Upper lobe of left lung (tissue), 6 donors: Measurements from ENCODE around the gene MAST4. TPM values are rescaled to one million over a fixed set of nuclear protein-coding genes. Genes with fewer than 3 reads are reported as not detected.

Experiments
- ATAC-seq, 2 donors: fragments of 200-7000 bp; cut with Tn5 transposase; one replicate each; pipeline ENCODE4 v1.9.1; 2022; ENCODE audit warnings: mild to moderate bottlenecking in 2 of 2, moderate library complexity in 2 of 2; ENCODE audit not compliant: low FRiP score in 2 of 2
- DNase-seq, 2 donors: peaks; one replicate each; pipeline ENCODE4 v3.0.0-alpha.2; 2019 to 2020
- H3K27ac ChIP-seq, 4 donors: fragments of 200-600 bp; sonication (generic); one replicate each; pipeline ENCODE4 v1.5.1; 2016 to 2019
- H3K27me3 ChIP-seq, 4 donors: fragments of 200-600 bp; sonication (generic); one replicate each; pipeline ENCODE4 v1.5.1; 2017 to 2019
- H3K36me3 ChIP-seq, 4 donors: fragments of 200-600 bp; sonication (generic); one replicate each; pipeline ENCODE4 v1.5.1; 2016 to 2019
- H3K4me1 ChIP-seq, 4 donors: fragments of 200-600 bp; sonication (generic); one replicate each; pipeline ENCODE4 v1.5.1; 2018 to 2019
- H3K4me3 ChIP-seq, 4 donors: fragments of 200-600 bp; sonication (generic); one replicate each; pipeline ENCODE4 v1.5.1; 2017 to 2019; ENCODE audit warnings: mild to moderate bottlenecking in 2 of 4, moderate library complexity in 1 of 4
- H3K9me3 ChIP-seq, 4 donors: fragments of 200-600 bp; sonication (generic); one replicate each; pipeline ENCODE4 v1.5.1; 2018 to 2019
- CTCF ChIP-seq, 6 experiments: fragments of 450-650 bp in 4 of 6; fragments of 200-600 bp in 2 of 6; sonication (generic) in 2 of 6; IDR thresholded peaks; one replicate each; pipeline ENCODE4 v1.5.1; 2016 to 2019; ENCODE audit warnings: antibody characterized with exemption in 6 of 6
- EP300 ChIP-seq, 4 donors: sonication (generic); formaldehyde crosslinking; IDR thresholded peaks; one replicate each; pipeline ENCODE4 v1.5.1; 2017; ENCODE audit warnings: antibody characterized with exemption in 4 of 4, control low read depth in 2 of 4
- POLR2A ChIP-seq, 4 donors: fragments of 450-650 bp; IDR thresholded peaks; one replicate each; pipeline ENCODE4 v1.5.1; 2016 to 2017; ENCODE audit warnings: antibody characterized with exemption in 4 of 4, mild to moderate bottlenecking in 2 of 4
- POLR2AphosphoS5 ChIP-seq, 2 donors: sonication (generic); formaldehyde crosslinking; IDR thresholded peaks; one replicate each; pipeline ENCODE4 v1.5.1; 2017; ENCODE audit warnings: antibody characterized with exemption in 2 of 2
- WGBS, 2 donors: methylation state at CpG; one replicate each; pipeline ENCODE4 v1.1.5; 2017 to 2018; 5-methylcytosine and 5-hydroxymethylcytosine counted together
- total RNA-seq, 6 donors: library from RNA; depleted of rRNA in 4 of 6; stranded (reverse); fragments of >200 nt in 4 of 6; gene quantifications; one replicate each; pipeline versions ENCODE4 v1.1.0 to v1.2.1, GENCODE V29; 2016 to 2021
- donor health status: DM: no; HTN: no; CAD: no; lungs with moderate emphysema.
- donor health status: DM: no; HTN: yes; CAD: no; lungs with severe emphysema.

The MAST4 gene
- total RNA-seq, 6 donors from 2014 or later: 44.8 to 229 (median 66.4) TPM

GRCh38 chr5:67206929-67207328 is 610.7 kb downstream of the MAST4 start:
- Histone ChIP-seq H3K4me1 (peaks cover 10 to 15% (median 11%) of the 10 kb centered on the region in 4 donors), H3K4me3 (no peak overlapping the region), H3K27me3 (no peaks in the 10 kb centered on the region), H3K36me3 (no peaks in the 10 kb centered on the region), H3K9me3 (no peaks in the 10 kb centered on the region), H3K27ac (peak overlapping the region in 3 of 4 donors; percentile 48 to 78 (median 67))
- peak; percentile 53 to 82 for ATAC-seq
- DNase-seq: peak in 1 of 2 donors; percentile 72
- WGBS, 2 donors: 39 to 55% methylated on average over 4 of the region's 4 CpGs
- TF ChIP-seq EP300 (IDR thresholded peaks at IDR 0.05) (no peak), CTCF (IDR thresholded peaks at IDR 0.05) (no peak)

GRCh38 chr5:67208403-67208802 is 612.2 kb downstream of the MAST4 start:
- Histone ChIP-seq H3K27ac (peak overlapping the region in 1 of 4 donors; percentile 78), H3K4me1 (peaks cover 9 to 15% (median 11%) of the 10 kb centered on the region in 4 donors), H3K27me3 (no peaks in the 10 kb centered on the region), H3K9me3 (no peaks in the 10 kb centered on the region), H3K4me3 (no peak overlapping the region), H3K36me3 (no peaks in the 10 kb centered on the region)
- WGBS, 2 donors: 92 to 94% methylated on average over 3 of the region's 3 CpGs
- ATAC-seq (no peak), DNase-seq (peak in 1 of 2 donors; percentile 24)
- TF ChIP-seq CTCF (IDR thresholded peaks at IDR 0.05): no peak
- no peak for TF ChIP-seq POLR2AphosphoS5 (IDR thresholded peaks at IDR 0.05)
- no peak for TF ChIP-seq POLR2A (IDR thresholded peaks at IDR 0.05)

GRCh38 chr5:67209141-67209771 is 613.1 kb downstream of the MAST4 start:
- Histone ChIP-seq H3K4me3 (no peak overlapping the region), H3K27ac (no peak overlapping the region), H3K9me3 (no peaks in the 10 kb centered on the region), H3K36me3 (no peaks in the 10 kb centered on the region), H3K27me3 (no peaks in the 10 kb centered on the region), H3K4me1 (peaks cover 5 to 15% (median 11%) of the 10 kb centered on the region in 4 donors)
- TF ChIP-seq CTCF (IDR thresholded peaks at IDR 0.05) (peak; percentile 76 to 90 (median 84)), POLR2A (IDR thresholded peaks at IDR 0.05) (no peak), POLR2AphosphoS5 (IDR thresholded peaks at IDR 0.05) (peak in 1 of 2 donors; percentile 13), EP300 (IDR thresholded peaks at IDR 0.05) (no peak)
- ATAC-seq (peak; percentile 81 to 84), DNase-seq (peak in 1 of 2 donors; percentile 73)
- WGBS, 2 donors: 28 to 29% methylated on average over 9 to 11 of the region's 11 CpGs

- ATAC-seq: peak in 1 of 2 donors; percentile 39
- peaks cover 27 to 29% (median 28%) of the 10 kb centered on the region in 4 donors for H3K4me1 ChIP-seq
- H3K36me3 ChIP-seq: no peaks in the 10 kb centered on the region
- H3K27ac ChIP-seq: no peak overlapping the region
- H3K27me3 ChIP-seq: no peaks in the 10 kb centered on the region
- H3K4me3 ChIP-seq: no peak overlapping the region
- 92 to 93% methylated on average over 2 of the region's 2 CpGs for WGBS, 2 donors
- no peaks in the 10 kb centered on the region for H3K9me3 ChIP-seq
- no peak for DNase-seq
- TF ChIP-seq EP300 (IDR thresholded peaks at IDR 0.05): no peak
- TF ChIP-seq CTCF (IDR thresholded peaks at IDR 0.05): no peak
- no peak for TF ChIP-seq POLR2A (IDR thresholded peaks at IDR 0.05)
- TF ChIP-seq POLR2AphosphoS5 (IDR thresholded peaks at IDR 0.05): no peak
These were observed 615.7 kb downstream of the MAST4 start for GRCh38 chr5:67211926-67212325.

GRCh38 chr5:67214036-67214435 is 617.8 kb downstream of the MAST4 start:
- Histone ChIP-seq H3K4me1 (peaks cover 22 to 28% (median 23%) of the 10 kb centered on the region in 4 donors), H3K9me3 (no peaks in the 10 kb centered on the region), H3K4me3 (no peak overlapping the region), H3K36me3 (no peaks in the 10 kb centered on the region), H3K27ac (no peak overlapping the region), H3K27me3 (no peaks in the 10 kb centered on the region)
- TF ChIP-seq POLR2AphosphoS5 (IDR thresholded peaks at IDR 0.05) (no peak), CTCF (IDR thresholded peaks at IDR 0.05) (no peak), POLR2A (IDR thresholded peaks at IDR 0.05) (no peak), EP300 (IDR thresholded peaks at IDR 0.05) (no peak)
- 86 to 90% methylated on average over 6 of the region's 6 CpGs for WGBS, 2 donors
- ATAC-seq: no peak
- no peak for DNase-seq
